Stimulated activated CD4-positive, alpha-beta T cell treated with anti-CD3 and anti-CD28 coated beads, Interleukin-2, amount 100 ng/mL, for 24 hours (primary cell): ENCODE data around the gene TRIM43B.
A peak's percentile ranks its signal among the peaks of the same experiment; 100 is the strongest.
"Not testable (repeated sequence)": the region's sequence is repeated elsewhere in the genome, so short reads cannot be mapped to it uniquely, and the experiment has no call there.

Experiments
- DNase-seq, 2 donors: peaks; one replicate each; pipeline ENCODE4 v3.0.0-alpha.2; 2020

The TRIM43B gene

GRCh38 chr2:95484654-95485053, at the start of gene TRIM43B:
TSS of gene TRIM43B (minus strand) at chr2:95484754. CDS start at chr2:95482714, 2,040 bp downstream.
- not testable (repeated sequence) for DNase-seq

GRCh38 chr2:95531254-95531771, 46.8 kb upstream of the TRIM43B start:
- no peak for DNase-seq

- peak in 1 of 2 donors; percentile 48 for DNase-seq
These were observed 46.2 kb upstream of the TRIM43B start for GRCh38 chr2:95530734-95531133.

- peak; percentile 65 to 79 for DNase-seq
These were observed 42.1 kb upstream of the TRIM43B start for GRCh38 chr2:95526360-95527341.

- DNase-seq, result no peak
These were observed 40.9 kb upstream of the TRIM43B start for GRCh38 chr2:95525294-95526035.

GRCh38 chr2:95524195-95524594, 39.6 kb upstream of the TRIM43B start:
- no peak for DNase-seq

- DNase-seq, result no peak
These were observed 30.2 kb upstream of the TRIM43B start for GRCh38 chr2:95514718-95515117.

- DNase-seq, result not testable (repeated sequence)
These were observed 29.7 kb upstream of the TRIM43B start for GRCh38 chr2:95514226-95514625.

GRCh38 chr2:95509408-95509807, 24.9 kb upstream of the TRIM43B start:
- no peak for DNase-seq

GRCh38 chr2:95505222-95505621, 20.7 kb upstream of the TRIM43B start:
- no peak for DNase-seq

- no peak for DNase-seq
These were observed 16.3 kb upstream of the TRIM43B start for GRCh38 chr2:95500854-95501253.

- DNase-seq, result not testable (repeated sequence)
These were observed 7.5 kb upstream of the TRIM43B start for GRCh38 chr2:95492076-95492475.

GRCh38 chr2:95475025-95475424, 9.5 kb downstream of the TRIM43B start:
- not testable (repeated sequence) for DNase-seq

- not testable (repeated sequence) for DNase-seq
These were observed 16.6 kb downstream of the TRIM43B start for GRCh38 chr2:95467984-95468383.

GRCh38 chr2:95466572-95466971, 18.0 kb downstream of the TRIM43B start:
- not testable (repeated sequence) for DNase-seq

- DNase-seq, result not testable (repeated sequence)
These were observed 21.3 kb downstream of the TRIM43B start for GRCh38 chr2:95463292-95463691.

- not testable (repeated sequence) for DNase-seq
These were observed 39.2 kb downstream of the TRIM43B start for GRCh38 chr2:95445317-95445716.

- DNase-seq, result not testable (repeated sequence)
These were observed 42.0 kb downstream of the TRIM43B start for GRCh38 chr2:95442474-95443099.

GRCh38 chr2:95435872-95436209, 48.7 kb downstream of the TRIM43B start:
- DNase-seq, result not testable (repeated sequence)

GRCh38 chr2:95435162-95435871, 49.2 kb downstream of the TRIM43B start:
- DNase-seq, result not testable (repeated sequence)

- not testable (repeated sequence) for DNase-seq
These were observed 50.0 kb downstream of the TRIM43B start for GRCh38 chr2:95434507-95435076.

GRCh38 chr2:95433973-95434372, 50.6 kb downstream of the TRIM43B start:
- not testable (repeated sequence) for DNase-seq
